Mucosa of rectum (tissue), 2 donors: ENCODE results near the gene RYR2.

Source experiments
- H3K27ac ChIP-seq, 2 donors: one replicate each; pipeline ENCODE4 v1.7.0; 2013; ENCODE audit warnings: inconsistent platforms in 2 of 2, low read depth in 2 of 2, low read length in 2 of 2
- H3K27me3 ChIP-seq, 2 donors: one replicate each; pipeline ENCODE4 v1.7.0; 2013; ENCODE audit warnings: low read length in 2 of 2; ENCODE audit not compliant: control insufficient read depth in 2 of 2, insufficient read depth in 2 of 2
- H3K36me3 ChIP-seq, 2 donors: one replicate each; pipeline ENCODE4 v1.7.0; 2013; ENCODE audit warnings: low read length in 2 of 2; ENCODE audit not compliant: control insufficient read depth in 2 of 2, insufficient read depth in 2 of 2
- H3K4me1 ChIP-seq, 2 donors: one replicate each; pipeline ENCODE4 v1.7.0; 2013; ENCODE audit warnings: low read length in 2 of 2, mild to moderate bottlenecking in 1 of 2; ENCODE audit not compliant: control insufficient read depth in 2 of 2, insufficient read depth in 2 of 2
- H3K4me3 ChIP-seq, 2 donors: one replicate each; pipeline ENCODE4 v1.7.0; 2013; ENCODE audit warnings: low read length in 2 of 2
- H3K9ac ChIP-seq, 2 donors: one replicate each; pipeline ENCODE4 v1.7.0; 2013; ENCODE audit warnings: low read length in 2 of 2, low read depth in 1 of 2, mild to moderate bottlenecking in 1 of 2
- H3K9me3 ChIP-seq, 2 donors: one replicate each; pipeline ENCODE4 v1.7.0; 2013; ENCODE audit warnings: low read length in 2 of 2; ENCODE audit not compliant: control insufficient read depth in 2 of 2
- donor health status: healthy.
- donor health status: Normal muscosa, but diverticular disease.

RYR2 gene

DNA sequence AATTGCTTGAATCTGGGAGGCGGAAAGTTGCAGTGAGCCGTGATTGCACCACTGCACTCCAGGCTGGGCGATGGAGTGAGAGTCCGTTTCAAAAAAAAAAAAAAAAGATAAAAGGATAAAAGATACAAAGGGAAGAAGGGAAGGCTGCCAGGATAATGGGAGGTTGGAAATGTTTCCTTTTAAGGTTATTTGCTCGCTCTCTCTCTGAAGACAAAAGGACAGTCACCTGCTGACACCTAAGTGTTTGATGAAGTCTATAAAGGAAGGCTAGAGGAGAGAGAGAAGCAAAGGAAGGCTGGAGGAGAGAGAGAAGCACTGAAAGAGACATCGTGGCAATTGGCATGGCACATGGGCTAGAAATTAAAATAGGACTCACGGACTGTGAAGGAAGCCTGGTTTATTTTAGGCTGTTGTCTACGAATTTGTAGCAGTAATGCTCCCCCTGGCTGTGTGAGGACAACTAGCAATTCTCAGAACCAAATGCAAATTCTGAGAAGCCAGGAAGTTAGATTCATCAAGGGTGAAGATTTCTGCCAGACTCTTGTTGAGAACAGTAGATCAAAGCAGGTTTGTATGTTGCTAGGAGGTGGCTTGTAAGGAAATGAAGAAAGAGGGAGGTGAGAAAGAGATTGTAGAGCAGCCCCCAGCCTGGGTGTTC, 694.5 kb downstream of the RYR2 start:
- Histone ChIP-seq H3K9me3 (no peaks in the 10 kb centered on the region), H3K36me3 (no peaks in the 10 kb centered on the region), H3K9ac (no peak overlapping the region), H3K4me1 (no peaks in the 10 kb centered on the region), H3K27ac (no peak overlapping the region), H3K27me3 (no peaks in the 10 kb centered on the region), H3K4me3 (no peak overlapping the region)

DNA sequence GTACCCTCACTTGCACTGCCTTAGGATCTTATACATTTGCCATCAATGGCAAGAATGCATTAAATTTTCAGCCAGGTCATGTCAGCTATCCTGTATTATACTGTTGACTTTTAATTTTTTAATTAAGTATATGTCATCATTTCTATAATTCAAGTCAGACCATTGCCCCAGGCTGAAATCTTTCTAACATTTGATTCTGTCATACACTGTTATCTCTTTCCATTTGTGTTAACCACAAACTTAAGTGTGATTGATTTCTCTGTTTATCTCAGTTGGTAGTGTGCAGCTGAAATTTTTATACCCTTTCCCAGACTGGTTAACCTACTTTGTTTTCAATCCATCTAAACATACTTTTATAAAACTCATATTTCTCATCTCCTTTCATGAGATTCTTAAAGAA, 695.5 kb downstream of the RYR2 start:
- no peaks in the 10 kb centered on the region for H3K27me3 ChIP-seq
- H3K36me3 ChIP-seq, result no peaks in the 10 kb centered on the region
- no peaks in the 10 kb centered on the region for H3K9me3 ChIP-seq
- H3K27ac ChIP-seq, result no peak overlapping the region
- H3K9ac ChIP-seq, result no peak overlapping the region
- H3K4me3 ChIP-seq, result no peak overlapping the region
- H3K4me1 ChIP-seq, result no peaks in the 10 kb centered on the region

DNA sequence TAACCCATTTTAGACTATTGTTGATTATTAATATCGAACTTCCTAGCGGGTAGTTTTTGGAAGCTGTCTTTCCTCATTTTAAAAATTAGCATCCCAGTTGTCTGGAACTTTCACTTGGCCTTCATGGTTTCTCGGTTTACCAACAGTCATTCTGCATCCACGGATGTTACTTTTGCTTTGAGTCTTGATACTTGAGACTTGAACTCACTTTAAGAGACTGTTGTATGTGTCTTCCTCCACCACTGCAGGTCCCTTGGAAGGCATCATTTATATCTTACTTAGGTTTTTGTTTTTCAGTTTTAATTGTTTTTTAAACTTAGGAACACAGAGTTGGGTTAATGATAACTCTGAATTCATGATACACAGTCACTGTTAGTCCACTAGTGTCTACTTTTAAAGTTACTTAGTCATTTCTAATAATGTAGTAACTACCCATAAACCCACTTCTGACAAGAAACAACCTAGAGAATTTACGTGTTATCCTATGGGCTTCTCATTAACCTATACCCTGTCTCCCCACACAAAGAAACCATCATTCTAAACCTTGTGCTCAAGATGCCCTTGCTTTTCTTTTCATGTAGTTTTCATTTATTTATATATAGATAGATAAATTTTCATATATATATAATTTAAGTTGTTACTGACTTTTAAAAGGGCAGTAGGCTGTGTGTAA, 696.1 kb downstream of the RYR2 start:
- Histone ChIP-seq H3K9me3 (no peaks in the 10 kb centered on the region), H3K9ac (no peak overlapping the region), H3K4me3 (no peak overlapping the region), H3K36me3 (no peaks in the 10 kb centered on the region), H3K27me3 (no peaks in the 10 kb centered on the region), H3K4me1 (no peaks in the 10 kb centered on the region), H3K27ac (no peak overlapping the region)

DNA sequence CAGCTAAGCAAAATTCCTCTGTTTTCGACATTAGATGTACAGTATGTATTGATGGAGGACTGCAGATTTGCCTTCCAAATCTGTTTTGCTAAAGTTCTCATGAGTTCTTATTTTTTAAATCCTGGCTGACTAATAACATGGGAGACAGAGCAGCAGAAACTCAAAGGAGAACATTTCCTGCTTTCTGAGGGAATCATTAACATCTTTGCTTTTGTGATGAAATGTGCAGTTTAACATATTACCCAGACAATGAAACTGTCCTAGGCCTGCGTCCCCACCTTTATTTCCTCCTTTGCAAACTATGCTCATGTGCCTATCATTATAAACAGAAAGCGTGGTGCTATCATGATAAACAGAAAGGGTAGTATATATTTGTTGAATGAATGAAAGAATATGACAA, 698.9 kb downstream of the RYR2 start:
- H3K4me1 ChIP-seq, result no peaks in the 10 kb centered on the region
- no peak overlapping the region for H3K4me3 ChIP-seq
- no peak overlapping the region for H3K9ac ChIP-seq
- no peaks in the 10 kb centered on the region for H3K27me3 ChIP-seq
- no peak overlapping the region for H3K27ac ChIP-seq
- no peaks in the 10 kb centered on the region for H3K9me3 ChIP-seq
- no peaks in the 10 kb centered on the region for H3K36me3 ChIP-seq

DNA sequence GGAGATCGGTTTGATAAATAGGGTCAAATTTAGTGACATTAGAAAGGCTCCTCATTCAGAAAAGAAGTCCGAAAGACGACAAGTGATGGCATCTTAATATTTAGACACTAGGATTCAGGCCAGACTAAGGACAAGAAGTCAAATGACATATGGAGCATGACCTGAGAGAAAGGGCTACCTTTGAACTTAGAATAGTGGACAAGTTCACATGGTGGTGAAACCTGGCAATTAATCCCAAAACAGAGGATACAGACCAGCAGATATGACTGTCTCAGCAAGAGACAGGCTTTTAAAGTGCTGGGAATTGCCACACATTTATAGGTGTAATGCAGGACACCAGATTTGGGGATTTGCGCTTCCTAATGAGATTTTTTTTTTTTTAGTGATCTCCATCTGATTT, 703.6 kb downstream of the RYR2 start:
- no peak overlapping the region for H3K9ac ChIP-seq
- no peaks in the 10 kb centered on the region for H3K36me3 ChIP-seq
- H3K4me1 ChIP-seq, result no peaks in the 10 kb centered on the region
- H3K9me3 ChIP-seq, result no peaks in the 10 kb centered on the region
- H3K27me3 ChIP-seq, result no peaks in the 10 kb centered on the region
- no peak overlapping the region for H3K27ac ChIP-seq
- no peak overlapping the region for H3K4me3 ChIP-seq

DNA sequence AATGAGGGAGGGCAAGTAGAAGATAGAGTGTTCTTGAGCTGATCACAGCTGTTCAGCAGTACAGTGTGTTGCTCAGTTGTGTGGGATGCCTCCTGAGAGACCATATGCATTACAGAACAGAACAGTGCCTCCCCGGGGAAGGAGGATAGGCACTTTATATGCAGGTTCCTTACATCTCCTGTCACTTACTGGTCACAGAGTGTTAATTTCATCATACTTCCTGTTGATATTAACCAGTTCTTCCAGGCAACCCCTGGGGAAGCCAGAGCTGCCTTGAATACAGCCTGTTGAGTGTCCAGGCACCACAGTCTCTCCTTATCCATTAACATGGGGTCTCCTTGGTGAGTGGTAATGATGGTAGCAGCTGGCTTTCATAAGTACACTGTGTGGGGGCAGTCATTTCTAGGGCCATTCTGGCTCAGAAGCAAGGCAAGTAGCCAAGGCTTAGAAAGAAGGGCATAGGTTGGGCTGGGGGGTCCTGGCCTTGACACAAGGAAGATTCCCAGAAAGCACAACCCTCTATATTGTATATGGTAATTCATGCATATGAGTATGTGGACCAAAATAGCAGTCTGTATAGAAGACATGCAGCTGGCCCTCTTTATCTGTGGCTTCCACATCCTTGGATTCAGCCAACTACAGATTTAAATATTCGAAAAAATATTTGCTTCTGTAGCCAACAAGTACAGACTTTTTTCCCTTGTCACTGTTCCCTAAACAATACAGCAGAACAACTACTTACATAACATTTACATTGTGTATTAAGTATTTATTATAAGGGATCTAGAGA, 706.4 kb downstream of the RYR2 start:
- Histone ChIP-seq H3K4me3 (no peak overlapping the region), H3K27ac (no peak overlapping the region), H3K4me1 (no peaks in the 10 kb centered on the region), H3K36me3 (no peaks in the 10 kb centered on the region), H3K9ac (no peak overlapping the region), H3K27me3 (no peaks in the 10 kb centered on the region), H3K9me3 (no peaks in the 10 kb centered on the region)

DNA sequence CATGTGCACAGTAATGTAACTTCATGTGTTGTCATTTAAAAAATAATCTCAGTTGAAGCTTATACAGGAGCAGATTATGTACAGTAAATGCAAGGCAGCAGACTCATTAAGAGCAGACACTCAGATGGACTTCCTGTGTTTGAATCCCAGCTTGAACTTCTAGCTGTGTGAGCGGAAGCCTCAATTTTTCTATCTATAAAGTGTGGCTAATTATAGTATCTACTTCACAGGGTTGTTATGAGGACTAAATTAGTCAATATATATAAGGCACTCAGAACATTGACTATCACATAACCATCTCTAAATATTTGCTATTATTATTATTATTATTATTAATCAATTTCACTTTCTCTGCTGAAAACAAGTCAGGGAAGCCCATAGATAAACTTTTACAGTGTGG, 707.1 kb downstream of the RYR2 start:
- Histone ChIP-seq H3K4me3 (no peak overlapping the region), H3K36me3 (no peaks in the 10 kb centered on the region), H3K27me3 (no peaks in the 10 kb centered on the region), H3K27ac (no peak overlapping the region), H3K4me1 (no peaks in the 10 kb centered on the region), H3K9ac (no peak overlapping the region), H3K9me3 (no peaks in the 10 kb centered on the region)

DNA sequence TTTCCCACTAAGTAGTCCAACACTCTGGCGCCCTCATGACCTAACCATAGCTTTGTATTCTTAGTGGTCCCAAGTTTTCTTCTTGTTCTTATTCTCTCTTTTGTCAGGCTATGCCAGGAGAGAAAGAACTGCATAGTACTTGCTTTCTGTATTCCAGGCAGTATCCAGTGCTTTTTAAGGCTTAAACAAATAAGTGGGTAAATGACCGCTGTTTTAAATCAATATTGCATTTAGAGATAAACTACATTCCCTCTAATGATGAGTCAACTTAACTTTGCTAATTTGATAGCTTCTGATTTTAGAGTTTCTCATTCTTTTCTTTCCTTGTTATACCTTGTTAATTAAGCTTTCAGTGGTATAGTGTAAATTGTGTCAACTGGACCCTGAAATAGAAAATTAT, 709.1 kb downstream of the RYR2 start:
- H3K27ac ChIP-seq, result no peak overlapping the region
- H3K27me3 ChIP-seq, result no peaks in the 10 kb centered on the region
- no peaks in the 10 kb centered on the region for H3K9me3 ChIP-seq
- no peaks in the 10 kb centered on the region for H3K36me3 ChIP-seq
- H3K4me1 ChIP-seq, result no peaks in the 10 kb centered on the region
- H3K4me3 ChIP-seq, result no peak overlapping the region
- H3K9ac ChIP-seq, result no peak overlapping the region

DNA sequence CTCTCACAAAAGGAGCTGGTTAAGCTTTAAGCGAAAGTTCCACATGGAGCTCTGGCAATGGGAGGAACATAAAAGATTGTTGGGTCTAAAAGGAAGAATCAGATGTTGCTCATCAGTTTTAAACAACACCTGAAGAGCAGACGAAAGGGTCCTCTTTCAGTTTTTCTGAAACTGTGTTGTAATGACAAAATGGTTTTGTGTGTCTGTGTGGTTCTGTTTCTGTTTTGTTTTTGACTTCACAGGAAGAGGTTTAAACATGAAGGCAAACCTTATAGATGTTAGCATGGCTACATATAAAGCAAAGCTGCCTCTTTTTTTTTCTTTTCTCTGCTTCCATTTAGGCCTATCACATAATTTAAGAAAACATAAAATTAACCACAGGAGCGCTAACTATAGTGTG, 712.6 kb downstream of the RYR2 start:
- no peak overlapping the region for H3K4me3 ChIP-seq
- no peaks in the 10 kb centered on the region for H3K36me3 ChIP-seq
- no peaks in the 10 kb centered on the region for H3K27me3 ChIP-seq
- no peak overlapping the region for H3K9ac ChIP-seq
- H3K4me1 ChIP-seq, result no peaks in the 10 kb centered on the region
- no peaks in the 10 kb centered on the region for H3K9me3 ChIP-seq
- no peak overlapping the region for H3K27ac ChIP-seq

DNA sequence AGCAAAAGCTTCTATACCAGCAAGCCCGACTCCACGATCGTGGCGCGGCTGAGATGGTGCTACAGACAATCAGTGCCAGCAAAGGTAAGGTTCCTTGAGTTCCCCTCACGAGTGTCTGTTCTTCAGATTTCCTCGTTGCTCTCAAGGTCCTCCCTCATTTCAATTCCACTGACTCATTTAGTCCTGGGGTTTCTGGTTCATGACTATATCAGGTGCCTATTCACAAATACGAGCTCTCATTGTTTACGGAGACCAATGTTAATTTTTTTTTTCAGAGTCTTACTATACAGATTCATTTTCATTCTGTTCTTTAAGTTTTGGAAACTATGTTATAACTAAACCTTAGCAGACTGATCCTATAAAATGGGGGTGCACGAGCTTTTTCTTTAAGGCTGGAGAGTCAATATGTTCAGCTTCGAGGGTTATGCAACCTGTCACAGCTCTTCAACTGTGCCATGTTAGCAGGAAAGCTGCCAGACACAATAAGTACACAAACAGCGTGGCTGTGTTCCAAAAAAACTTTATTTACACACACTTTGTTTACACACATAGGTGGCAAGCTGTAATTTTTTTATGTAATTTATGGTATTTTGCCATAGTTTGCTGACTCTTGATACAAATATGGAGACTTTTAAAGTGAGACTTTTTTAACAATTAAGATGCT, 714.5 kb downstream of the RYR2 start:
- no peak overlapping the region for H3K27ac ChIP-seq
- H3K4me3 ChIP-seq, result no peak overlapping the region
- H3K4me1 ChIP-seq, result no peaks in the 10 kb centered on the region
- no peaks in the 10 kb centered on the region for H3K9me3 ChIP-seq
- no peaks in the 10 kb centered on the region for H3K36me3 ChIP-seq
- no peaks in the 10 kb centered on the region for H3K27me3 ChIP-seq
- H3K9ac ChIP-seq, result no peak overlapping the region
